ENCODE measurements around the gene SPOCK1. TPM values are rescaled to one million over a fixed set of nuclear protein-coding genes. Genes with fewer than 3 reads are reported as not detected.

The SPOCK1 gene
- total RNA-seq, 1 donor from 2014 or later: not detected

- no peak for DNase-seq
- no peaks in the 10 kb centered on the region for H3K4me1 Mint-ChIP-seq
- intact Hi-C loops (cut with micrococcal nuclease): no loop called here
- no peaks in the 10 kb centered on the region for H3K36me3 Mint-ChIP-seq (ENCODE audit: low read depth)
- no peaks in the 10 kb centered on the region for H3K9me3 Mint-ChIP-seq
- peaks cover 3% of the 10 kb centered on the region for H3K27me3 Mint-ChIP-seq
- H3K27ac Mint-ChIP-seq: no peak overlapping the region
- H3K4me3 Mint-ChIP-seq: no peak overlapping the region
Observed at GRCh38 chr5:137058089-137058488, 441.0 kb downstream of the SPOCK1 start.

GRCh38 chr5:137056676-137057075 lies 442.4 kb downstream of the SPOCK1 start:
- no peak for DNase-seq
- Mint-ChIP-seq H3K27ac (no peak overlapping the region), H3K4me1 (no peaks in the 10 kb centered on the region), H3K36me3 (ENCODE audit: low read depth) (no peaks in the 10 kb centered on the region), H3K9me3 (no peaks in the 10 kb centered on the region), H3K27me3 (peaks cover 3% of the 10 kb centered on the region), H3K4me3 (no peak overlapping the region)
- intact Hi-C loops (cut with micrococcal nuclease): no loop called here

- H3K36me3 Mint-ChIP-seq (ENCODE audit: low read depth): no peaks in the 10 kb centered on the region
- H3K4me3 Mint-ChIP-seq: no peak overlapping the region
- intact Hi-C loops (cut with micrococcal nuclease): no loop called here
- no peak overlapping the region for H3K27ac Mint-ChIP-seq
- no peak for DNase-seq
- no peaks in the 10 kb centered on the region for H3K4me1 Mint-ChIP-seq
- no peaks in the 10 kb centered on the region for H3K9me3 Mint-ChIP-seq
- H3K27me3 Mint-ChIP-seq: peaks cover 2% of the 10 kb centered on the region
Observed at GRCh38 chr5:137055271-137055872, 443.8 kb downstream of the SPOCK1 start.

- no peaks in the 10 kb centered on the region for H3K27me3 Mint-ChIP-seq
Observed at GRCh38 chr5:137054792-137055191, 444.3 kb downstream of the SPOCK1 start.

GRCh38 chr5:137054335-137054734 lies 444.8 kb downstream of the SPOCK1 start:
- Mint-ChIP-seq H3K4me1 (no peaks in the 10 kb centered on the region), H3K36me3 (ENCODE audit: low read depth) (no peaks in the 10 kb centered on the region), H3K9me3 (no peaks in the 10 kb centered on the region), H3K27me3 (no peaks in the 10 kb centered on the region), H3K4me3 (no peak overlapping the region), H3K27ac (no peak overlapping the region)
- intact Hi-C loops (cut with micrococcal nuclease): no loop called here
- DNase-seq: no peak

More at GRCh38 chr5:137054792-137055191, 444.3 kb downstream of the SPOCK1 start:
- Mint-ChIP-seq H3K9me3 (no peaks in the 10 kb centered on the region), H3K36me3 (ENCODE audit: low read depth) (no peaks in the 10 kb centered on the region), H3K4me3 (no peak overlapping the region), H3K27ac (no peak overlapping the region), H3K4me1 (no peaks in the 10 kb centered on the region)
- intact Hi-C loops (cut with micrococcal nuclease): no loop called here
- no peak for DNase-seq

- H3K4me3 Mint-ChIP-seq: no peak overlapping the region
- no peak overlapping the region for H3K27ac Mint-ChIP-seq
- DNase-seq: no peak
- no peaks in the 10 kb centered on the region for H3K36me3 Mint-ChIP-seq (ENCODE audit: low read depth)
- H3K4me1 Mint-ChIP-seq: no peaks in the 10 kb centered on the region
- no peaks in the 10 kb centered on the region for H3K27me3 Mint-ChIP-seq
- H3K9me3 Mint-ChIP-seq: no peaks in the 10 kb centered on the region
- intact Hi-C loops (cut with micrococcal nuclease): no loop called here
Observed at GRCh38 chr5:137051161-137051560, 448.0 kb downstream of the SPOCK1 start.

- no peak overlapping the region for H3K27ac Mint-ChIP-seq
- DNase-seq: peak; percentile 2
Observed at GRCh38 chr5:137040641-137041340, 458.3 kb downstream of the SPOCK1 start.

GRCh38 chr5:137040024-137040423 lies 459.1 kb downstream of the SPOCK1 start:
- Mint-ChIP-seq H3K27me3 (no peaks in the 10 kb centered on the region), H3K9me3 (peaks cover 4% of the 10 kb centered on the region), H3K36me3 (ENCODE audit: low read depth) (no peaks in the 10 kb centered on the region), H3K4me1 (no peaks in the 10 kb centered on the region), H3K27ac (no peak overlapping the region), H3K4me3 (no peak overlapping the region)
- intact Hi-C loops (cut with micrococcal nuclease): no loop called here
- peak; percentile 4 for DNase-seq

More at GRCh38 chr5:137040641-137041340, 458.3 kb downstream of the SPOCK1 start:
- Mint-ChIP-seq H3K36me3 (ENCODE audit: low read depth) (no peaks in the 10 kb centered on the region), H3K27me3 (no peaks in the 10 kb centered on the region), H3K4me1 (no peaks in the 10 kb centered on the region), H3K4me3 (no peak overlapping the region), H3K9me3 (peaks cover 4% of the 10 kb centered on the region)
- intact Hi-C loops (cut with micrococcal nuclease): no loop called here

GRCh38 chr5:137037848-137038247 lies 461.3 kb downstream of the SPOCK1 start:
- H3K4me3 Mint-ChIP-seq: no peak overlapping the region
- no peaks in the 10 kb centered on the region for H3K9me3 Mint-ChIP-seq
- intact Hi-C loops (cut with micrococcal nuclease): no loop called here
- no peak overlapping the region for H3K27ac Mint-ChIP-seq
- no peaks in the 10 kb centered on the region for H3K27me3 Mint-ChIP-seq
- no peaks in the 10 kb centered on the region for H3K4me1 Mint-ChIP-seq
- no peaks in the 10 kb centered on the region for H3K36me3 Mint-ChIP-seq (ENCODE audit: low read depth)
- DNase-seq: no peak

- Mint-ChIP-seq H3K4me1 (no peaks in the 10 kb centered on the region), H3K9me3 (no peaks in the 10 kb centered on the region), H3K27ac (no peak overlapping the region), H3K27me3 (no peaks in the 10 kb centered on the region), H3K36me3 (ENCODE audit: low read depth) (no peaks in the 10 kb centered on the region), H3K4me3 (no peak overlapping the region)
- intact Hi-C loops (cut with micrococcal nuclease): no loop called here
- no peak for DNase-seq
Observed at GRCh38 chr5:137036640-137037039, 462.5 kb downstream of the SPOCK1 start.

- no peak for DNase-seq
- Mint-ChIP-seq H3K27ac (no peak overlapping the region), H3K9me3 (no peaks in the 10 kb centered on the region), H3K4me1 (no peaks in the 10 kb centered on the region), H3K4me3 (no peak overlapping the region), H3K36me3 (ENCODE audit: low read depth) (no peaks in the 10 kb centered on the region), H3K27me3 (no peaks in the 10 kb centered on the region)
- intact Hi-C loops (cut with micrococcal nuclease): no loop called here
Observed at GRCh38 chr5:137035480-137035878, 463.6 kb downstream of the SPOCK1 start.

- intact Hi-C loops (cut with micrococcal nuclease): no loop called here
- Mint-ChIP-seq H3K4me3 (no peak overlapping the region), H3K27me3 (no peaks in the 10 kb centered on the region), H3K9me3 (no peaks in the 10 kb centered on the region), H3K36me3 (ENCODE audit: low read depth) (no peaks in the 10 kb centered on the region), H3K4me1 (no peaks in the 10 kb centered on the region), H3K27ac (no peak overlapping the region)
- DNase-seq: peak; percentile 44
Observed at GRCh38 chr5:137034764-137035479, 464.2 kb downstream of the SPOCK1 start.

GRCh38 chr5:137034213-137034612 lies 464.9 kb downstream of the SPOCK1 start:
- Mint-ChIP-seq H3K27me3 (no peaks in the 10 kb centered on the region), H3K36me3 (ENCODE audit: low read depth) (no peaks in the 10 kb centered on the region), H3K4me1 (no peaks in the 10 kb centered on the region), H3K4me3 (no peak overlapping the region), H3K9me3 (no peaks in the 10 kb centered on the region), H3K27ac (no peak overlapping the region)
- peak; percentile 32 for DNase-seq
- intact Hi-C loops (cut with micrococcal nuclease): no loop called here

GRCh38 chr5:137032929-137033328 lies 466.2 kb downstream of the SPOCK1 start:
- Mint-ChIP-seq H3K27ac (no peak overlapping the region), H3K4me3 (no peak overlapping the region), H3K4me1 (no peaks in the 10 kb centered on the region), H3K36me3 (ENCODE audit: low read depth) (no peaks in the 10 kb centered on the region), H3K27me3 (no peaks in the 10 kb centered on the region), H3K9me3 (no peaks in the 10 kb centered on the region)
- intact Hi-C loops (cut with micrococcal nuclease): no loop called here
- no peak for DNase-seq

Data from activated CD4-positive, alpha-beta T cell treated with anti-CD3 and anti-CD28 coated beads, Interleukin-2, amount 10 ng/mL, durations not matched to agents 24 days and 14 days (primary cell).